ENCODE measurements around the gene SEMA5A.

The SEMA5A gene

GRCh38 chr5:9468060-9468388 is 77.9 kb downstream of the SEMA5A start:
- no peak for DNase-seq

GRCh38 chr5:9467199-9468059 is 78.4 kb downstream of the SEMA5A start:
- no peak for DNase-seq

DNA sequence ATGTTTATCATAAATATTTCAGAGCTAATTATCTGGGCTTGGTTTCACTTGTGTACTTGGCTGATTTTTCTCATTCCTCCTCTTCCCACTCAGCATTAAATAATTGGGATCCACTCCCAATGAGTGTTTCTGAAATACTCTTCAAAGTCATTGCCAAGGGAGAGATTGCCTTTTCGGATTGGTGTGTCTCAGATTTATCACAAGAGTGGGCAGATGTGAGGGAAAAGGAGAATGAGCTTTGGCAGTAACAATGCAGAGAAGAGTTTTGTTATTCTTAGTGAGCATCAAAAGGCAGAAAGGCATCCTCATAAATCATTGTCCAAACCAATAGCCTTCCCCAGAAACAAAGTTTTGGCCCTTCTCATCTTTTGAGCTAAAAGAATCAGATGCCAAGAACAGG is 79.2 kb downstream of the SEMA5A start:
- no peak for DNase-seq

DNA sequence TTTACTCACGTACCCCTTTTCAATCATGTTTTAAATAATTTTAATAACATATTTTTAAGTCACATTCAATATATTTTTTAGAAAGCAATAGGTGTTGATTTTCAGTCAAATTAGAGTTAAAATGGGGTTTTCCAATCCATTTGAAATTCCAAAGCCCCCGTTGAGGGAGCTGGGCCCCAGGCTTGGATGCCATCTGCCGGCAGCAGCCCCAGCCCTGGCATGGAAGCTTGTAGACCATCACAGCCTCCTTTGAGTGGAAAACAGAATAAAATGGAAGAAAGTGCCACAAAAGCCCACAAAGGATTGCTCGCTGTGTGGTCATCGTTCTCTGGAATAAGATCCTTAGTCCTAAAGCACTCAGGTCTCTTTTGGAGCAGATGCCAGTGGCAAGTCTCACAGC is 81.4 kb downstream of the SEMA5A start:
- no peak for DNase-seq

DNA sequence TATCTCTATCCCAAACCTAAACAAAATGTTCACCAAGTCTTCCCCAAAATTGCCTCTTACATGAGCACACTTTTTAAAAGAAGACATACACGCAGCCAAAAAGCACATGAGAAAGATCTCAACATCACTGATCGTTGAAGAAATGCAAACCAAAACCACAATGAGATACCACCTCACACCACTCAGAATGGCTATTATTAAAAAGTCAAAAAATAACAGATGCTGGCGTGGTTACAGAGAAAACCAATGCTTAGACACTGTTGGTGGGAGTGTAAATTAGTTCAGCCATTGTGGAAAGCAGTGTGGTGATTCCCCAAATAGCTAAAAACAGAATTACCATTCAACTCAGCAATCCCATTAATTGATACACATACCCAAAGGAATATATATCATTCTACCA is 83.8 kb downstream of the SEMA5A start:
- no peak for DNase-seq

DNA sequence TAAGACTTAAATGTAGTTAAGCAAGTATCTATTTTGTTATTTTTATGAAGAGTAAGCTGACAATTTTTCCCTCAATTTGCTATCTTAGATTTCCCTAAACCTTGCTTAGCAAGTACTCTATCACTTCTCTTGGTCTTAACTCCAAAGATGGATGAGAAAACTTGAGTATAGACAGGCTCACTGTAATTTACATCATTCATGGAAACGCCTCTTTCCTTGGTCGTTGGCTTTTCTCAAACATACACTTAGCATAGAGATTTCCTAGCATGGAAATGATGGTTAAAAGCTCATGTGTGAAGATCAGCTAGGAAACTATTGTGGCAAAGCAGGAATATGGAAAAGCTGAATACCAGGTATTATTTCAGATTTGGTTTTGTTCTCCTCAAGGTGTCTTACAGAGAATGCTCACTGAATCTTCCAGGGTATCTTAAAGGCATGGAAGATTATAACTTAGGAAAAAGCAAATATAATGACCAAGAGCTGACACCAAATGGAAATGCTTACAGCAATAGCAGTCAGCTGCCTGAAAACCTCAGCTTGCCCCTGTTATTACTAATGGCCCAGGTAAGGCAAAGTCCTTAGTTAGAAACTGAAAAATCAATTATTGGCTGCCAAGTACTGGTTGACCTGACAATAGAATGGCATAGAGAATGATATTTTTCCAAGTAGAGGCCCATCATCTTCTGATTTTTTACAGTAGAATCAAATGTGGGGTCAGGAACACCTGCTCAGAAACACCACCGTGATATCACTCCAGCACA is 84.8 kb downstream of the SEMA5A start:
- DNase-seq, result no peak

DNA sequence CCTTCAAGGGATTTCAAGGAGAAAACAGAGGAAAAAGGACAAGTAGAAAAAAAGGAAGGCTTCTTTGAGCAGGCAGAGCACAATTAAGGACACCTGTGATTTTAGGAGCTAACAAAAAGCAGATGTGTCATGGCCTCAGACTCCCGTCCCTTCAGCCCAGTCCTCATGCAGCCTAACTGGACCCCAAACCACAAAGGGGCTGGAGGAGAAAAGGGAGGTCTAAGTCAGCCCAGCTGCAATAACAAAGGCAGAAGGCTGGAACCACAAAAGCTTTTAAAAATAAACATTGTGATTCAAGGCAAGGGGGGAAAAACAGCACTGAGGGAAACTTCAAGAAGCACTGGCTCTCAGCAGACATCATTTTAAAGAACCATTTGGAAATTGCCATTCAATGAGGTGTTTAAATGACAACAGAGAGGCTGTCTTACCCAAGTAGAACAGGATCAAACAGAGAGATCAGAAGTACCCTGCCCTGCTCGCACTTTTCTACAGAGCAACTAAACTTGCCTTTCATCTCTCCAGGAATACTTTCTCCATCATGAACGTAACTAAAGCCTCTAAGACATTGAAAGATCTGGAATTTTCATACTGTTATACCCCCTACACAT is 89.3 kb downstream of the SEMA5A start:
- no peak for DNase-seq

DNA sequence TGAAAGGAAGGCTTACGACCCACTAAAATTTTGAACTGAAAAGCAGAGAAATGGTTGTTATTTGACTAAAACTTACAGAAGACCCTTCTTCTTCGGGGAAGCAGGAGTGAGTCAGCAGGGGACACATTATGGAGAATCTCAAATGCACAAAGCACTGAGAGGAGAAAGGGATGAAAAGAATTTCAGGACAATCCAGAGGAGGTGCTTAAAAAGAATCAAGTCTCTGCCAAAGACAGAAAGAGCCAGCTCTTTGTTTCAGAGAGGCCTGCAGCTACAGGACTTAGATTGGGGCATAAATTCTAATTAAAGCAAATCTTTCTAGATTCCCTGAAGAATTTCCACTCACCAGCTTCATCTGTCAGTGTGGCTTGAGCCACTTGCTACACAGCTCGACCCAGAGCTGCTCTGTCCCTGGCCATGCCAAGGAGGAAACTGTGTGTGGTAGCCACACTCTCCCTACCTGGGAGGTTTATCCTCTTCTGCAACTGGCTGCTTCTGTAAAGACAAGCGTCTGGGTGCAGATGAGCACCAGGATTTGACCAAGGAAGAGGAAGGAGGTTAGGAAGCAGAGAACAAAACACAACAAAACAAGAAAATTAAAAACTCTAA is 89.9 kb downstream of the SEMA5A start:
- no peak for DNase-seq

DNA sequence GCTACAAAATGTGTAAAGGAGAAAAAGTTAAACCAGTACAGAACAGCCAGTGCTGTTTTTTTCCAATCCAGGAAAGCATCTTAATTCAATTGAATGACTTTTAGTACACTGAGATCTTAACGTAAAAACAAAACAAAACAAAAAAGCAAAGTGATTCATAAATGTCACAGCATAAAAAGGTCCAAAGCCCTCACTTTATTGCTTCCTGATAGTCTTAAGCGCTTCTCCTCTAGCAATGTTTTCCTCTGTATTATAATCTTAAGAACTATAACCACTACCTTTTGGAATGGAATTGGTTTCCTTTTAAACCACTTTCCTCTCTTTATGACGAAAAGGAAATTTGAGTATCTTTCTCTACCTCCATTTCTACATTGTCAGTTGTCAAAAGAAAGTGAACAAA is 91.4 kb downstream of the SEMA5A start:
- no peak for DNase-seq

DNA sequence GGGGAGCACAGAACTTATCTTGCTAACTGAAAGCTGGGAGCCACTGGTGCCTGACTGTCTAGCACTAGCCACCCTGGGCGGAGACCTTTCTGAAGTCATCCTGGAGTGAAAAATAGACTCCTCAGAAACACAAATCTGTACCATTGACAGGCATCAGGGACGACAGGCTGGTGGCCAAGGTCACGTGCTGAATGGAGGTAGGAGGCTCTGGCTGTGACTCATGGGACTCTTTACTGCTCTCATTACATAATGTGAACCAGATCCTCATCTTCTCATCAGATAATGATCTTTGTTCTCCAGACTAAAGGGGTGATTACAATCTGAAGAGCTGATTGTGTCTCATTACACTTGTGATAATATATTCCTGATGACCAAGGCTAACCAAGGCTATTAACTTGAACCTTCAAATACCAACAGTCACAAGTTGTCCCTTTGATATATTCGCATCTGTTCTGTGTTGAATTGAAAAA is 91.8 kb downstream of the SEMA5A start:
- DNase-seq, result no peak

GRCh38 chr5:9453480-9454011 is 92.3 kb downstream of the SEMA5A start:
- no peak for DNase-seq

GRCh38 chr5:9452181-9452580 is 93.7 kb downstream of the SEMA5A start:
- DNase-seq, result no peak

GRCh38 chr5:9451037-9451436 is 94.8 kb downstream of the SEMA5A start:
- no peak for DNase-seq

GRCh38 chr5:9447691-9448090 is 98.2 kb downstream of the SEMA5A start:
- no peak for DNase-seq

GRCh38 chr5:9445826-9446388 is 100.0 kb downstream of the SEMA5A start:
- no peak for DNase-seq

DNA sequence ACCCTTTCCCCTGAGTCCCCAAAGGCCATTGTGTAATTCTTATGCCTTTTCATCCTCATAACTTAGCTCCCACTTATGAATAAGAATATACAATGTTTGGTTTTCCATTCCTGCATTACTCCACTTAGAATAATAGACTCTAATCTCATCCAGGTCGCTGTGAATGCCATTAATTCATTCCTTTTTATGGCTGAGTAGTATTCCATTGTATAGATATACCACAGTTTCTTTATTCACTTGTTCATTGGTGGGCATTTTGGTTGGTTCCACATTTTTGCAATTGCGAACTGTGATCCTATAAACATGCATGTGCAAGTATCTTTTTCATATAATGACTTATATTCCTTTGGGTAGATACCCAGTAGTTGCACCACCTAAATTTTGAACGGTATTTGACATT is 101.5 kb downstream of the SEMA5A start:
- no peak for DNase-seq

DNA sequence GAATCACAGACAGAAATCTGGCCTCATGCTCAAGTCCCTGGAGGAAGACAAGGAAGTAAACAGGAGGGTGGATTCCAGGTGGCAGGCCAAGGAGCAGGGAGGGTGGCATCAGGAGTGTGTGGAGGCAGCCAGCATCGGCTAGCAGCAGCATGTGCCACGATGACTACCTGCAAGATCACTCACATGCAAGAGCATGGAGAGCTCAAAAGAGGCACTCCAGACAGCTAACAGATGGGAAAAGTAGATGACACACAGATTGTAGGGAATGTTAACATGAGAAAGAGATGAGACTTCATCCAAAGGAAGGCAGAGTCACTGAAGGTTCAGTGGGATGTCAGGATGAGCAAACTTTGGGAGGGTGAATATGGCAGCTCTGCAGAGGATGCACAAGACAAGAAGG is 104.3 kb downstream of the SEMA5A start:
- DNase-seq, result no peak

- no peak for DNase-seq
Measured at GRCh38 chr5:9440517-9440916, 105.4 kb downstream of the SEMA5A start.

DNA sequence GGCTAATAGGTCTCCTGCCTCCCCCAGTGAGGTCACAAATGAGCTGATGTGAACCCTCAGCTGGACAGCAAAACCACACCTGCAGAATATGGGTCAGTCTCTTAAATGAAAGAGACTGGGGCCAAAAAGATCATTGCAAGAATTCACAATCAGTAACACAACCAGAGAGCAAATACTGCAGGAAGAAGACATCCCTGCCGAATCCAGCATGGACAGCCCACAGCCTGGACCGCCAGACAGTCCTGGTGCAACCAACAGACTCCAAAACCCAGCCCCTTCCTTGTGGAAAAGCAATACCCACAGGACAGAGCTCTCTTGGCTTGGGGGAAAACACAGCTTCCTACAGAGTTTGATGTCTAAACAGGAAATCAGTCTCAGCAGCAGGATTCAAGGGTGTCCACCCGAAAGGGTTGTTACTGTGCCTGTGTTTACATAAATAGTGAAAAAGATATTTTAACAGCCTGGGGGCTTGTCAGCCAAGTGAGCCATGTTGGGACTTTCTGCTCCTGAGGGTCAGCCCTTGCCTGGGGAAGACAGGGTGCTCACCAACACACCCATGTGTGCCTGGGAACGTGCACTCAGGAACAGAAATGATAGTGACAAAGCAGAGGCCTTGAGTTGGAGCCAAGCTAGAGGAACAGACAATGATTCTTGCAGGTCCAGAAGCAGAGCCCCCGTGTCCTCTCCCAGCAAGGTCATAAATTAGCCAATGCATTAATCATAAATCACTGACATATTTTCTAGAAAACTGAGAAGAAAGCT is 106.2 kb downstream of the SEMA5A start:
- no peak for DNase-seq

GRCh38 chr5:9438596-9439354 is 107.1 kb downstream of the SEMA5A start:
- no peak for DNase-seq

- DNase-seq, result no peak
Measured at GRCh38 chr5:9437741-9438240, 108.1 kb downstream of the SEMA5A start.
